Endothelial cell of umbilical vein (primary cell): ENCODE data around the gene CDC42BPB. TPM values are rescaled to one million over a fixed set of nuclear protein-coding genes. Genes with fewer than 3 reads are reported as not detected.

ENCODE experiments used
- BruUV-seq: library from RNA; stranded (reverse); fragments of 400-500 nt; replicated peaks from 2 replicates; lab custom pipeline; 2021; lab: Mats Ljungman, UMichigan
- CTCF ChIA-PET: fragments of 300-600, 350-600 bp; sonication (Branson Sonifier 250); formaldehyde crosslinking; loops from one replicate; lab custom pipeline; 2021; ENCODE audit warnings: antibody characterized with exemption, inconsistent platforms; lab: Charles Lee
- POLR2A ChIA-PET: fragments of 300-600, 350-600 bp; sonication (Branson Sonifier 250); formaldehyde crosslinking; loops from one replicate; lab custom pipeline; 2021; ENCODE audit warnings: antibody characterized with exemption, inconsistent platforms; lab: Charles Lee
- DNase-seq: peaks from one replicate; pipeline ENCODE4 v3.0.0-alpha.2; 2011; ENCODE audit warnings: low read depth, low spot score
- FAIRE-seq: peaks from 2 replicates; lab custom pipeline; 2011; peaks lifted over from hg19 to GRCh38; lab: Jason Lieb, UNC
- H2AFZ ChIP-seq: 2 replicates; pipeline ENCODE4 v1.6.0; 2012; ENCODE audit warnings: low read depth, low read length, control low read depth, inconsistent platforms
- H3K27ac ChIP-seq: 2 replicates; pipeline ENCODE4 v1.5.1; 2011; ENCODE audit warnings: low read depth, mild to moderate bottlenecking, control low read depth, low read length, moderate library complexity; ENCODE audit not compliant: insufficient read depth
- H3K27me3 ChIP-seq, 2 experiments: 2 replicates each; pipeline versions ENCODE4 v1.6.0 to v1.6.1; 2011; ENCODE audit warnings: low read length in 2 of 2, mixed read lengths in 1 of 2; ENCODE audit not compliant: control insufficient read depth in 2 of 2, insufficient read depth in 2 of 2
- H3K36me3 ChIP-seq, 2 experiments: 2 replicates in 1 of 2; 3 replicates in 1 of 2; pipeline ENCODE4 v1.5.1; 2011; ENCODE audit warnings: low read length in 2 of 2, mild to moderate bottlenecking in 1 of 2, moderate library complexity in 1 of 2; ENCODE audit not compliant: control insufficient read depth in 2 of 2, insufficient read depth in 2 of 2; ENCODE audit errors: extremely low read depth in 1 of 2
- H3K4me1 ChIP-seq: 3 replicates; pipeline ENCODE4 v1.5.1; 2011; ENCODE audit warnings: mild to moderate bottlenecking, low read length; ENCODE audit not compliant: control insufficient read depth, insufficient read depth; ENCODE audit errors: extremely low read depth
- H3K4me2 ChIP-seq: 2 replicates; pipeline ENCODE4 v1.6.1; 2011; ENCODE audit warnings: low read length, control low read depth, mixed read lengths; ENCODE audit not compliant: insufficient read depth
- H3K4me3 ChIP-seq, 3 experiments: fragments of 200-600 bp in 1 of 3; sonication (generic), shearing (Covaris generic) in 1 of 3; replicated peaks in 1 of 3; 2 replicates each; pipeline ENCODE4 v1.5.1; 2011 to 2016; ENCODE audit warnings: control low read depth in 3 of 3, low read length in 3 of 3, mild to moderate bottlenecking in 2 of 3, inconsistent platforms in 1 of 3, low read depth in 1 of 3, moderate library complexity in 1 of 3; ENCODE audit not compliant: insufficient read depth in 1 of 3
- H3K79me2 ChIP-seq: 2 replicates; pipeline ENCODE4 v1.6.0; 2012; ENCODE audit warnings: low read length, inconsistent platforms; ENCODE audit not compliant: control insufficient read depth, insufficient read depth
- H3K9ac ChIP-seq: replicated peaks from 2 replicates; pipeline ENCODE3; 2011; ENCODE audit warnings: low read length, control low read depth; ENCODE audit not compliant: insufficient read depth; ENCODE audit errors: extremely low read depth
- H3K9me1 ChIP-seq: replicated peaks from 3 replicates; pipeline ENCODE4 v1.6.0; 2011; ENCODE audit warnings: mild to moderate bottlenecking, low read length; ENCODE audit not compliant: control insufficient read depth, insufficient read depth; ENCODE audit errors: extremely low read depth
- H3K9me3 ChIP-seq: replicated peaks from 2 replicates; pipeline ENCODE4 v1.5.1; 2012; ENCODE audit warnings: low read length, inconsistent platforms; ENCODE audit not compliant: control insufficient read depth, insufficient read depth
- H4K20me1 ChIP-seq: replicated peaks from 2 replicates; pipeline ENCODE3; 2011; ENCODE audit warnings: mild to moderate bottlenecking, low read length; ENCODE audit not compliant: control insufficient read depth, insufficient read depth; ENCODE audit errors: extremely low read depth
- CTCF ChIP-seq, 2 donors: IDR thresholded peaks; 1 replicate in 1 of 2; 2 replicates in 1 of 2; pipeline ENCODE4 v1.5.1; 2011; ENCODE audit warnings: low read length in 2 of 2, mild to moderate bottlenecking in 2 of 2, moderate library complexity in 2 of 2, control low read depth in 1 of 2, inconsistent platforms in 1 of 2, low read depth in 1 of 2; ENCODE audit not compliant: insufficient read depth in 1 of 2; ENCODE audit errors: extremely low read depth in 1 of 2
- EZH2 ChIP-seq: IDR thresholded peaks from 2 replicates; pipeline ENCODE4 v1.6.1; 2012; ENCODE audit warnings: borderline replicate concordance, low read depth, mild to moderate bottlenecking, moderate library complexity, low read length, inconsistent platforms; ENCODE audit not compliant: severe bottlenecking
- FOS ChIP-seq: IDR thresholded peaks from 2 replicates; pipeline ENCODE4 v1.6.1; 2011; ENCODE audit warnings: mild to moderate bottlenecking, low read length, moderate library complexity, borderline replicate concordance; ENCODE audit not compliant: insufficient read depth
- GATA2 ChIP-seq: IDR thresholded peaks from 2 replicates; pipeline ENCODE4 v1.7.0; 2011; ENCODE audit warnings: low read depth, mild to moderate bottlenecking, moderate library complexity, mixed read lengths, low read length; ENCODE audit not compliant: insufficient read length, insufficient read depth
- JUN ChIP-seq: IDR thresholded peaks from 2 replicates; pipeline ENCODE4 v1.6.1; 2011; ENCODE audit warnings: borderline replicate concordance, low read depth; ENCODE audit not compliant: insufficient read length, insufficient read depth
- MYC ChIP-seq: IDR thresholded peaks from one replicate; pipeline ENCODE4 v1.6.1; 2011; ENCODE audit warnings: mild to moderate bottlenecking, low read depth, low read length
- POLR2A ChIP-seq: IDR thresholded peaks from 2 replicates; pipeline ENCODE4 v1.6.1; 2012; ENCODE audit warnings: low read depth, mild to moderate bottlenecking, control low read depth, low read length
- POLR2AphosphoS5 ChIP-seq: IDR thresholded peaks from 2 replicates; pipeline ENCODE4 v1.6.1; 2012; ENCODE audit warnings: low read depth, mild to moderate bottlenecking, control low read depth, low read length, moderate library complexity; ENCODE audit not compliant: insufficient read depth
- dilution Hi-C: fragments of 300-500 bp; cut with MboI; formaldehyde crosslinking; loops from one replicate; pipeline ENCODE4 v1.15.0; 2019; ENCODE audit warnings: low sequenced_read_pairs; ENCODE audit not compliant: extremely low pct_ligation_motif_present
- intact Hi-C: fragments of 100-400 bp; cut with micrococcal nuclease; formaldehyde crosslinking; loops from one replicate; pipeline ENCODE4 v1.10.0; 2022
- polyA plus RNA-seq, 4 experiments: library from polyadenylated mRNA; depleted of rRNA in 3 of 4; stranded (reverse) in 3 of 4; unstranded in 1 of 4; fragments of >200 nt; gene quantifications; 2 replicates each; pipeline versions ENCODE4 v1.2.1 to v1.2.3, GENCODE V29; 2011 to 2012; ENCODE audit warnings: missing spikeins in 1 of 4
- total RNA-seq: library from RNA; stranded (reverse); gene quantifications from 2 replicates; pipeline ENCODE4 v1.2.3, GENCODE V29; 2021
- TF ChIP-seq, protein P1 (sequence below): IDR thresholded peaks from 2 replicates; pipeline ENCODE4 v1.6.1; 2011; ENCODE audit not compliant: insufficient read depth, insufficient read length

CDC42BPB gene
- total and polyA plus RNA-seq, 2 donors (not counting 3 experiments of a cell fraction or from before 2014, with no cell fraction given), result 82.6 to 131 TPM

GRCh38 chr14:103031956-103032355 lies 25.4 kb downstream of the CDC42BPB start:
- ChIA-PET CTCF (interaction anchor here (0.8 to 3.5 kb wide), 6 partner anchors 9 to 43 kb away, joined by 3 to 10 read pairs (median 3); no protein-coding TSS in a partner anchor), POLR2A (interaction anchor here (0.7 kb wide), 1 partner anchor 42 kb away, joined by 7 read pairs; no protein-coding TSS in a partner anchor)
- H3K4me1 ChIP-seq, result peaks cover 13% of the 10 kb centered on the region
- DNase-seq, result peak; percentile 25
- H3K79me2 ChIP-seq, result peaks cover 87% of the 10 kb centered on the region
- FAIRE-seq, result peak; percentile 15
- TF ChIP-seq POLR2A (no peak), CTCF (IDR thresholded peaks at IDR 0.05; ENCODE audit: extremely low read depth in 1 of 2, insufficient read depth in 1 of 2, low read depth in 1 of 2, low read length in 2 of 2) (peak in 1 of 2 donors; percentile 24)
- no peak overlapping the region for H2AFZ ChIP-seq
- H3K27me3 ChIP-seq, result no peaks in the 10 kb centered on the region
- H3K9me3 ChIP-seq, result no peaks in the 10 kb centered on the region
- H3K4me2 ChIP-seq, result no peak overlapping the region
- dilution Hi-C loops, result no loop called here
- no peaks in the 10 kb centered on the region for H3K36me3 ChIP-seq
- no peaks in the 10 kb centered on the region for H3K9me1 ChIP-seq
- no peak overlapping the region for H3K27ac ChIP-seq
- H4K20me1 ChIP-seq, result peaks cover 2% of the 10 kb centered on the region
- intact Hi-C loops, result no loop called here
- BruUV-seq, result no TSS peak
- H3K4me3 ChIP-seq, result no peak overlapping the region
- H3K9ac ChIP-seq, result no peak overlapping the region

- Histone ChIP-seq H3K27me3 (no peaks in the 10 kb centered on the region), H3K27ac (no peak overlapping the region), H3K4me2 (no peak overlapping the region), H3K9me1 (no peaks in the 10 kb centered on the region), H3K9ac (no peak overlapping the region), H2AFZ (no peak overlapping the region), H3K36me3 (no peaks in the 10 kb centered on the region), H3K4me1 (peaks cover 13% of the 10 kb centered on the region), H3K79me2 (peaks cover 87% of the 10 kb centered on the region), H3K4me3 (no peak overlapping the region), H3K9me3 (no peaks in the 10 kb centered on the region), H4K20me1 (peaks cover 2% of the 10 kb centered on the region)
- dilution Hi-C loops, result no loop called here
- ChIA-PET CTCF (interaction anchor here (0.8 to 3.5 kb wide), 6 partner anchors 9 to 43 kb away, joined by 3 to 10 read pairs (median 4); no protein-coding TSS in a partner anchor), POLR2A (no interaction called here)
- TF ChIP-seq CTCF (IDR thresholded peaks at IDR 0.05; ENCODE audit: extremely low read depth in 1 of 2, insufficient read depth in 1 of 2, low read depth in 1 of 2, low read length in 2 of 2) (no peak), JUN (no peak), EZH2 (no peak), POLR2A (no peak), MYC (no peak), FOS (no peak), GATA2 (no peak), POLR2AphosphoS5 (no peak)
- TF ChIP-seq, protein P1, sequence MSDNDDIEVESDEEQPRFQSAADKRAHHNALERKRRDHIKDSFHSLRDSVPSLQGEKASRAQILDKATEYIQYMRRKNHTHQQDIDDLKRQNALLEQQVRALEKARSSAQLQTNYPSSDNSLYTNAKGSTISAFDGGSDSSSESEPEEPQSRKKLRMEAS, result no peak
- no peak for FAIRE-seq
- intact Hi-C loops, result no loop called here
- no peak for DNase-seq
- no TSS peak for BruUV-seq
Measured at GRCh38 chr14:103031566-103031911, 25.8 kb downstream of the CDC42BPB start.
